ENCODE results near the gene TIMD4.

- TF ChIP-seq EZH2 (IDR thresholded peaks at IDR 0.05; ENCODE audit: borderline replicate concordance, insufficient read depth, low read length, poor library complexity, severe bottlenecking) (no peak), CTCF (IDR thresholded peaks at IDR 0.05; ENCODE audit: poor library complexity, severe bottlenecking) (no peak), POLR2AphosphoS5 (IDR thresholded peaks at IDR 0.05) (no peak), TAF1 (IDR thresholded peaks at IDR 0.05; ENCODE audit: low read depth) (no peak), SMC3 (conservative IDR thresholded peaks at IDR 0.05; ENCODE audit: poor library complexity) (no peak)
Measured at GRCh38 chr5:156888520-156888919, 74.5 kb downstream of the TIMD4 start.

Data from neural cell (in vitro differentiated cells).